ENCODE data around the gene HEPACAM.
"Not testable (repeated sequence)": the region's sequence is repeated elsewhere in the genome, so short reads cannot be mapped to it uniquely, and the experiment has no call there.

Gene HEPACAM

GRCh38 chr11:124935548-124936514 is at the start of gene HEPACAM:
Gene HEPACAM (minus strand): TSS chr11:124936047. CDS start chr11:124936006, 41 bp downstream.
- DNase-seq (ENCODE audit: low read depth in 2 of 2, low spot score in 1 of 2), result no peak

GRCh38 chr11:124984512-124984854 is 48.6 kb upstream of the HEPACAM start:
- DNase-seq (ENCODE audit: low read depth in 2 of 2, low spot score in 1 of 2), result no peak

GRCh38 chr11:124983674-124984511 is 48.0 kb upstream of the HEPACAM start:
- DNase-seq (ENCODE audit: low read depth in 2 of 2, low spot score in 1 of 2), result no peak

GRCh38 chr11:124982043-124982442 is 46.2 kb upstream of the HEPACAM start:
- DNase-seq (ENCODE audit: low read depth in 2 of 2, low spot score in 1 of 2), result no peak

GRCh38 chr11:124978316-124978715 is 42.5 kb upstream of the HEPACAM start:
- DNase-seq (ENCODE audit: low read depth in 2 of 2, low spot score in 1 of 2), result no peak

GRCh38 chr11:124977006-124977405 is 41.2 kb upstream of the HEPACAM start:
- DNase-seq (ENCODE audit: low read depth in 2 of 2, low spot score in 1 of 2), result no peak

GRCh38 chr11:124976531-124976930 is 40.7 kb upstream of the HEPACAM start:
- no peak for DNase-seq (ENCODE audit: low read depth in 2 of 2, low spot score in 1 of 2)

- no peak for DNase-seq (ENCODE audit: low read depth in 2 of 2, low spot score in 1 of 2)
These were observed 36.0 kb upstream of the HEPACAM start for GRCh38 chr11:124971810-124972209.

GRCh38 chr11:124970925-124971324 is 35.1 kb upstream of the HEPACAM start:
- DNase-seq (ENCODE audit: low read depth in 2 of 2, low spot score in 1 of 2), result no peak

- not testable (repeated sequence) for DNase-seq (ENCODE audit: low read depth in 2 of 2, low spot score in 1 of 2)
These were observed 32.4 kb upstream of the HEPACAM start for GRCh38 chr11:124968197-124968596.

- no peak for DNase-seq (ENCODE audit: low read depth in 2 of 2, low spot score in 1 of 2)
These were observed 26.2 kb upstream of the HEPACAM start for GRCh38 chr11:124961972-124962609.

- no peak for DNase-seq (ENCODE audit: low read depth in 2 of 2, low spot score in 1 of 2)
These were observed 19.2 kb upstream of the HEPACAM start for GRCh38 chr11:124955035-124955434.

- no peak for DNase-seq (ENCODE audit: low read depth in 2 of 2, low spot score in 1 of 2)
These were observed 18.7 kb upstream of the HEPACAM start for GRCh38 chr11:124954590-124954955.

- peak; percentile 87 to 93 for DNase-seq (ENCODE audit: low read depth in 2 of 2, low spot score in 1 of 2)
These were observed 18.1 kb upstream of the HEPACAM start, which contains the start of gene CCDC15 for GRCh38 chr11:124953753-124954589. Gene CCDC15 (plus strand): TSS chr11:124954202. CDS start chr11:124954733, 531 bp downstream.

GRCh38 chr11:124951341-124951740 is 15.5 kb upstream of the HEPACAM start:
- DNase-seq (ENCODE audit: low read depth in 2 of 2, low spot score in 1 of 2), result no peak

- no peak for DNase-seq (ENCODE audit: low read depth in 2 of 2, low spot score in 1 of 2)
These were observed 14.9 kb upstream of the HEPACAM start for GRCh38 chr11:124950601-124951330.

- DNase-seq (ENCODE audit: low read depth in 2 of 2, low spot score in 1 of 2), result no peak
These were observed 10.9 kb upstream of the HEPACAM start for GRCh38 chr11:124946735-124947141.

GRCh38 chr11:124945826-124946225 is 10.0 kb upstream of the HEPACAM start:
- DNase-seq (ENCODE audit: low read depth in 2 of 2, low spot score in 1 of 2), result no peak

GRCh38 chr11:124944565-124944964 is 8.7 kb upstream of the HEPACAM start:
- no peak for DNase-seq (ENCODE audit: low read depth in 2 of 2, low spot score in 1 of 2)

- no peak for DNase-seq (ENCODE audit: low read depth in 2 of 2, low spot score in 1 of 2)
These were observed 7.9 kb upstream of the HEPACAM start for GRCh38 chr11:124943741-124944140.
